Kasumi-1 (cell line): Measurements from ENCODE around the gene CCNK.

Source experiments
- DNase-seq, 2 experiments: peaks; one replicate each; lab custom pipeline; 2025; lab: John Stamatoyannopoulos, UW

Gene CCNK

DNA sequence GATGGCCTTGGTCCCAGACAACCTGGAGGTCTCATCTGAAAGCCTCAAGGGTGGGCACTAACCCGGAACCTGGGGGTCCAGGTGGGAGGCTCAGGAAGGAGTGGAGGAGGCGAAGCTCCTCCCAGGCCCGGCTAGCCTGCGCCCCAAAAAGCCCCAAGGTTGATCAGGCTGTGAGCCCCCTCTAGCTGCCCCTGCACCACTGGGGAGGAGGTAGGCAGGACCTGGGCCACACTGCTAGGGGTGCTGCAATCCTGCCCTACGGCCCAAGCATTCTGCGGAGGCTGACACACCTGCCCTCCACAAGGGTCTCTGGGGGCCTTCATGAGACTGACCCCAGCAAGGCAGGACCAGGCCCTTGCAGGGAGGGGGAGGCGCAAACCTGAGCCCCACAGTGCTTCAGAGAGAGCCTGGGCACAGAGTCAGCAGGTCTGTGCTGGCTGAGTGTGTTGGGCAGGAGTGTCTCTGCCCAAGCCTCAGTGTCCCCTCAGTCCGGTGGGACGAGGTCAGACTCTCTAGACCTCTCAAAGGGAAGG is 70.9 kb downstream of the CCNK start:
- no peak for DNase-seq

DNA sequence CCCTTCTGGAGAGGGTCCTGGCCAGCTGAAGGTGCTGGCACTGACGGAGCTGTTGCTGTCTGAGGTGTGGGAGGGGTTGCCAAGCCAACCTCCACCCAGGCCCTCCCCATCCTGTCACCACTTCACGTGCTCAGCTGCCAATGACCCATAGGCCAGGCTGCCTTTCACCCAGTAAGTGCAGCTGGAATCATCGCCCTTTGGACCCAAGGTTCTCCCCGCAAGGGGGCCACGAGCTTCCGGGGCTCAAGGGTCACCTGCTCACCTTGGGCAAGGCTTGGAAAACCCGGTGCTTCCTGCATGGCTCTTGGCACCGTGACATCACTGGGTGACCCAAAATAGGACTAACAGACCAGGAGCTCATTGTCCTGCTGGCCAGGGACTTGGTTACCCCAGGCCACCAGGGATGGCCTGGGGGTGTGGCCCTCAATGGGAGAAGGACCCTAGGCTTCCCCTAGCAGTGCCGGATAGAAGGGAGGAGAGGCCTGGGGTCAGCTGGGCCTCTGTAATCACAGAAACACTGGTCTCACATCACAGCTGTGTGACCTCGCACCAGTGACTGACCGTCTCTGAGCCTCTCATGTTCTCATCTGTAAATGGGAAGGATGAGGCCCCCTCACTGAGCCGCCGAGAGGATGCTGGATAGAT is 71.5 kb downstream of the CCNK start:
- DNase-seq: no peak

- no peak for DNase-seq
These were observed 73.0 kb downstream of the CCNK start for GRCh38 chr14:99554184-99554583.

GRCh38 chr14:99554757-99555531 is 73.7 kb downstream of the CCNK start:
- DNase-seq: no peak

- DNase-seq: no peak
These were observed 75.1 kb downstream of the CCNK start for GRCh38 chr14:99556134-99556791.

DNA sequence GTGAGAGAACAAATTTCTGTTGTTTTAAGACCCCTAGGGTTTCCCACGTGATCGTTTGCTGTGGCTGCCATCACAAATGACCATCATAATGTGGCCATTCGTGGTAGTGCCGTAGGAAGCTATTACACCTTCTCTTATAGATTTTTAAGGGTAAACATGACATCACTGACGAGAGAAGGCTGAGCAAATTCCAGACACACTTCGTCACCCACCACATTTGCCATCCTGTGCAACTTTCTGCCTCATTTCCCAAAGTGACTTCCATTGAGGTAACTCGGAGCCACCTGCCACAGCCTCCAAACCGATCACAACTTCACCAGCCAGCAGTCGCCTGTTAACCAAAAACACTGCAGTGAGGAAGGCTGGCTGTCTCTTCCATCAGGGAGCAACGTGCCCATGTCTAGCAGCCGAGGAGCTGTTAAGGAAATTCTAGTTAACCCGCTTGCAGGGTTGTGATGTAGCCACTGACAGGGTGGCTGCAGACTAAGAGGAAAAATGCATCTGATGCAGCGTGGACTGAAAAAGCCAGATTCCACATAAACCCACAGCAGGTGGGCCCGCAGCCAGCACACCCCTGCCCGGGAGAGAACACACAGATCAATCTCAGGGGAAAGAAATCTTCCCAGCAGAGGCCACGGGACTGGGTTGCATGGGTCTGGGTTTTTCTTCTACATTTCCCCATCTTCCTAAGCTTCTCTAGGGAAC is 78.2 kb downstream of the CCNK start:
- no peak for DNase-seq

DNA sequence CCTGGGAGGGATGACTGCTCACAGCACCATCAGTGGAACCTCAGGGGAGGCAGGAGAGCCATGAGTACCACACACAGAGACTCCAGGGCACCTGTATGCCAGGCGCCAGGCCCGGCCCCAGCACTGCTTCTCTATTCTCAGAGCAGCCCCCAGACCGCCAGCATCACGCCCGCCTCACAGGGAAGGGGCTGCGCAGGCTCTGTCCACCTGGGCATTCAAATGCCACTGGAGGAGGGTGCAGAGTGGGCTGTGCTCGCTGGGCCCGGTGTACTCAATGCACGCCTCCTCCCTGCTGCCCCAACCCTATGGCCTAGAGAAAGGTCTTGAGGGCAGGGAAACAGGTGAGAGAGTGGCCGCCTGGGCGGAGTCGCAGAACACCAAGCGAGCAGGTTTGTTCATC is 79.2 kb downstream of the CCNK start:
- DNase-seq: no peak

DNA sequence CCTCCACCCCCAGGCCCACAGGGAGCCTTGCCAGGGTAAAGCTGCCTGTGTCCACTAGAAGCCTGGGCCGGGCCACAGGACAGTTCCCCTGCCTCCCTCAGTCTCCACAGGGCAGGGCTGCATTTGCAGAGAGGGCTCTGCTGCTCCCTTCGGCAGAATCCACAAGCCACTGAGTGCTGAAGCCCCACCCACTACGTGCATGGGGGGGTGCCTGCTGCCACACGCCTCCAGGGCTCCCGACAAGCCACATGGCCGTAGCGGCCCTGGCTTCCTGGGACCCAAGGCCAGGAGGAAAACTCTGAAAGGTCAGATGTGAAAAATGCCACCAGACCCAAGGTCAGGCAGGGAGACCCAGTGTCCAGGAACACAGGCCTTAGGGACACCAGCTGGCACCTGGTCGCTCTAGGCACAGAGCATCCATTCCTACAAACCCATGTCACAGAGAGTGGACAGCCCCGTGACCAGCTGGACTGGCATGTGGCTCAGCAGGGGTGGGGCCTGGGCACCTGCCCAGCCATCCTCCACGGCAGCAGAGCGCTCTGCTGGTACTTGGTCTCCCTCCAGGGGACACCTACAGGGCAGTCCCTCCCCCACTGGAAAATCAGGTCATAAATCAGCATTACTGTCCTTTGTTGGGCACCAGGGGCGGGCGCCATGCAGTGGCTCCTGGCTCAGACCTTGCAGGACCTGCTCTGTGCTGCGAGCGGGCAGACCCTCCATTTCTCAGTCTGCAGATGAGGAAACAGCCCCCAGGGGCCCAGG is 79.9 kb downstream of the CCNK start:
- no peak for DNase-seq

- no peak for DNase-seq
These were observed 80.7 kb downstream of the CCNK start for GRCh38 chr14:99561864-99562263.
